ENCODE data around the gene SBF2.
"Not testable (repeated sequence)": the region's sequence is repeated elsewhere in the genome, so short reads cannot be mapped to it uniquely, and the experiment has no call there.

Gene SBF2

DNA sequence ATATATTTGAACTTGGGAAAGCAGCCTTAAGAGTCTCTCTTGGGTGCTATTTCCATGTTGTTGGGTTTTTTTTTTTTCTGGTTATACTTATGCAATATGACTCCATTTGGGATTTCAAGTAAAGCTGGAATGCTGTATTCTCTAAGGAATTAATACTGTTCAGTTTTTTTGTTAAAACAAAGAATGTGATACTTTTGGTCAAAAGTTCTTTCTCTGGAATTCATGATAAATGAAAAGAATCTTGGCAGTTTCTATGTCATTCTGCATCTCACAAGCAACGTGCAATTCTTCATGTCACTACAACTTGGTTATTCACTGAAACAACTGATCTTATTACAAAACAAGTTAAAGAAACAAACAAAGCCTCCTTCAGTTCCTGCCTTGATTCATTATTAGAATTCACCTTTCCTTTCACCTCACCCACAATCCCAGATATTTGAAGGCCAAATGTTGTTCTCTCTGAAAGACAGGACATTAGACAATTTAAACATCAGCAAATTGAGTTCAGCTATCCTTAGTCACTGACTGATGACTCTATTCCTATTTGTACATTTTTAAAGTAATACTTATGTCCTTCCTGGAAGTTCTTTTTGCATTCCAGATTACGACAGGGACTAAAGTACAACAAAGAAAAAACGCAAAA, 176.2 kb downstream of the SBF2 start:
- no peak for DNase-seq (ENCODE audit: low read depth, low spot score)

DNA sequence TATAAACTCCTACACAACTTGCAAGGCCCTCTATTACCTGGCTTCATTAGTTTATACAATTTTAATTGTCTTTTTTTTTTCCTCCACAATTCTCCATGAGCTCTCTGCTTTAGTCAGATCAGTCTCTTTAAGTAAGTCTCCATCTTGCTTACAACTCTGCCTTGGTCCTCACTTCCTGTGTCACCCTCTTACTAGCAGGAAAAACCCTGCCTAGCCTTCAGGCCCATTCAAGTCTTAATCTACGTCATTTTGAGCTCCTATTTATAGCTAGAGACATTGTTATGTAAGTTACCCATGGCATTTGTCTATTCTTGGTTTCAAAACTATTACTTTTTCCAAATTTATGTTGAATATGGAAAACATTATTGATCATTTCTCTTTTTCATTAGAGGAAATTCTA, 177.4 kb downstream of the SBF2 start:
- DNase-seq (ENCODE audit: low read depth, low spot score) = no peak

DNA sequence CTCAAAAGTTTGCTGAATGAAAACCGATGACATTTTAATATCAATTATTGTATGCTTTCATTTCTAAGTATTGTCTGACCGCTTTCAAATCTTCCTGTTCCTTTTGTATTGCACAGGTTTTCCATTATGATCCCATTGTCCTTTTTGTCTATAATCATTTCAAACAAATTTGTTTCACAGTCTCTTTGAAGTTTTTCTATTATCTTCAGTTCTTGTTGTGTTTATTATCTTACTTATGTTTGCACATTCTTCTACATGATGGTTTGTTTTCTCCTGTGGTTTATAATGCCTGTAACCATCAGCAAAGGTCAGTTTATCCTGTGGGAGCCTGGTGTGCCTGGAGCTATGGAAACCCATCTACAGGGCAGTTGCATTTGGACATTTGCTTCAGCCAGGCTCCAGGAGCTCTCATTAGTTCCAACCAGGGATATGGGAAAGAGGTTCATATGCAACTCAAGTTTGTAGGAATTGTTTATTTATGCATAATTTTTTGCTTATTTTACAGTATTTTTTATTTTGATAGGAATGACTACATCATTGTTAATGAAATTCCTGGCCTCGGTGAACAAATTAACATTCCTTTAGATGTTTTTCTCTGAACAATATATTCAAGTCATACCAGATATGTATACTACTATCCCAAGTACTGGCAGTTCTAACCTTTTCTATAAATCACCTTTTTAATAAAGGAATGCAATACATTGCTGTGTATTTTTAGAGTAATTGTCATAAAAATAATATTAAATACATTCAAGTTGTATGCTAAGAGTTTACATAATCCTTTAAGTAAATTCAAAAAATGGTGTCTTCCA, 179.2 kb downstream of the SBF2 start:
- no peak for DNase-seq (ENCODE audit: low read depth, low spot score)

DNA sequence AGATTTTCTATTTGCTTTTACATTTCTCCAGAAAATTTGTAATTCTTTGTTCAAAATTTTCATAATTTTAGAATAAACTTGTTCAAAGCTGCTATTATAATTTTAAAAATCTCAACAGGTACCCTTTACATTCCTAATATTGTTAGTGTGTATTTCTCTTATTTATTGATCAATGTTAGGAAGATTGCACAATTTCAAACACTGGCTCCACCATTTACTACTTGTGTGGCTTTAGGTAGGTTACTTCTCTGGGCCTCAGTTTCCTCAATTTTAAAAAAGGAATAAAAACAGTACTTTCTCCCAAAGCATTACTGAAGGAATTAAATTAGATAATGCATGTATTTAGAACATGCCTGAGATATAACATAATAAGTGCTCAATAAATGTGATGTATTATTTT, 180.2 kb downstream of the SBF2 start:
- DNase-seq (ENCODE audit: low read depth, low spot score) = no peak

DNA sequence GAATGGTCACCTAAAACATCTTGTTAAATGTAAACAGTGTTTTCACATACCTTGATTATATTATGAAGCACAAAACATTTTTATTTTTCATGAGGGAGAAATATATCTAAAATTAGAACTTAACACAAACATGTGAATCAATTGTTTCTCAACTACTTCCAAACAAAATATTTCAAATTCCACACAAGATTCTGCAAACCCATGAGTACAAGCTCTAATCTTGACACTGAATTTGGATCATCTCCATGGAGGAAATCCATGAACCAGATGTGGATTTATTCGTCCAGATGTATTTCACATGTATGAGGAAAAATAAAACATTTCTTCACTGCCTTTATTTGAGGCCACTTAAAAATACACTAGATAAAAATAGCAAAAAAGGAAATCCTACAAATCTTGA, 184.2 kb downstream of the SBF2 start:
- no peak for DNase-seq (ENCODE audit: low read depth, low spot score)

DNA sequence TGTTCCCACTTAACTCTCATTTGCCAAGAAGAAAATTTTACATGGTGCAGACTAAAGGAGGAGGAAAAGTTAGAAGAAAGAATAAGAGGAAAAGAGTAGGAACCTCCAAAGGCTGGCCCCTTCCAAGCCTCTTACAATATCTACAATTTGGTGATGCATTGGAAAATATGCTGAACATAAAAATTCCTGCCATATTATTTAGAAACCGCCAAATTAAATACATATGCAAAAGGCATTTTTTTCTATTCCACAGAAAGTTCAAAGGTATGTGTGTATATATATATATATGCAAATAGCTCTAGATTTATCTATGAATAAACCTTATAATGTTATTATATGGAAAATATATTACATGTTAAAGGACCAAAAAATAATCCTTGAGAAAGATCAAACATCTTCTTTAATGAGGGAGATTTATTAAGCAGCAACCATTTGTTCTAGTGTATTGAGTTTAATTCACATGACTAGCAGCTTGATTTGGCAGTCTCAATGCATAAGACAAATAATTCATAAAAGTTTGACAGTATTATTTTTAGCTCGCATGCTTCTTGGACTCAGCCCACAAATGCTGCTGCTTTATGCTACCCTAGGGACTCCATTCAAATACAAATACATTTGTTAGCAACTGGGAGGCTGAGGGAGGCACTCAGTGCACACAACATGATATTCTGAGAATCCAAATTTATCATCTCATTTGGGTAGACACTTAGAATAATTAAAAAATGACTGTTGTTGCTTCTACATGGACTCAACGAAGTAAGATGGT, 184.9 kb downstream of the SBF2 start:
- DNase-seq (ENCODE audit: low read depth, low spot score) = no peak

DNA sequence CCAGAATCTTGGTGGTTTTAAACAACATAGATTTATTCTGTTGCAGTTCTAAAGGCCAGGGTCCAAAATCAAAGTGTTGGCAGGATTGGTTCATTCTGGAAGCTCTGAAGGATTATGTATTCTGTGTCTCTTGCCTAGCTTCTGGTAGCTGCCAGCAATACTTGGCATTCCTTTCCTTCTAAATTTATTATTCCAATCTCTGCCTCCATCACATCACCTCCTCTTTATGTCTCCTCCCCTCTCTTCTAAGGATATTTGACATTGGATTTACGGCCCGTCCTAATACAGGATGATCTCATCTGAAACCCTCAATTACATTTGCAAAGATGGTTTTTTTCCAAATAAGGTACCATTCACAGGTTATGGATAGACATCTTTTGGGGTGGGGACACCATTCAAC, 186.5 kb downstream of the SBF2 start:
- DNase-seq (ENCODE audit: low read depth, low spot score) = no peak

DNA sequence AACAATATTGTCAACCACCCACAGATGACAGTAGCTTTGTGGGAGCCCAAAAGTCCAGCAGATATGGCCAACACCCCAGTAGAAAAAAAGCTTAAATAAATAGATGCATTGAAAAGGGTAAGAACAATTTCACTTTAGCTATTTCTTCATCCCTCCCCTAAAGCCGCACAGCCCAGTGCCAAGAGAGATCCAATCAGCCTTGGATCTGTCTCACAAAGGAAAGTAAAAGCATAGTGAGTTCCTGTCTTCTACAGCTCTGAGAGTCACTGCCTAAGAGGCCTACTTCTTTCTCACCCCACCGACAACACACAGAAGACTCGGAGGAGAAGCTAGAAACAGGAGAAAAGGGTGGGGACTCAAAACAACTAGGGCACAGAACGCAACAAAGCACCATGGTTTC, 196.4 kb downstream of the SBF2 start:
- no peak for DNase-seq (ENCODE audit: low read depth, low spot score)

DNA sequence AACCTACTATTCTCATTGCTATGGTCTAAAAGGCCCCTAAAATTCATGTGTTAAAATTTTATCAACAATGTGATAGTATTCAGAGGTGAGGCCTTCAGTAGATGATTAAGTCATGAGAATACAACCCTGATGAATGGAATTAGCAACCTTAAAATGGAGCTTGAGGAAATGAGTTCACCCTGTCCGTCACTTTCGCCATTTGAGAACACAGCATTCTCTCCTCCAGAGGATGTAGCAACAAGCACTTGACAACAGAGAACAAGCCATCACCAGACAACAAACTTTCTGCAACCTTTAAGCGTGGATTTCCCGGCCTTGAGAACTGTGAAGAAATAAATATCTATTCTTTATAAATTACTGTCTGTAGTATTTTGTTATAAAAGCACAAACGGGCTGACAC, 197.0 kb downstream of the SBF2 start:
- DNase-seq (ENCODE audit: low read depth, low spot score) = no peak

DNA sequence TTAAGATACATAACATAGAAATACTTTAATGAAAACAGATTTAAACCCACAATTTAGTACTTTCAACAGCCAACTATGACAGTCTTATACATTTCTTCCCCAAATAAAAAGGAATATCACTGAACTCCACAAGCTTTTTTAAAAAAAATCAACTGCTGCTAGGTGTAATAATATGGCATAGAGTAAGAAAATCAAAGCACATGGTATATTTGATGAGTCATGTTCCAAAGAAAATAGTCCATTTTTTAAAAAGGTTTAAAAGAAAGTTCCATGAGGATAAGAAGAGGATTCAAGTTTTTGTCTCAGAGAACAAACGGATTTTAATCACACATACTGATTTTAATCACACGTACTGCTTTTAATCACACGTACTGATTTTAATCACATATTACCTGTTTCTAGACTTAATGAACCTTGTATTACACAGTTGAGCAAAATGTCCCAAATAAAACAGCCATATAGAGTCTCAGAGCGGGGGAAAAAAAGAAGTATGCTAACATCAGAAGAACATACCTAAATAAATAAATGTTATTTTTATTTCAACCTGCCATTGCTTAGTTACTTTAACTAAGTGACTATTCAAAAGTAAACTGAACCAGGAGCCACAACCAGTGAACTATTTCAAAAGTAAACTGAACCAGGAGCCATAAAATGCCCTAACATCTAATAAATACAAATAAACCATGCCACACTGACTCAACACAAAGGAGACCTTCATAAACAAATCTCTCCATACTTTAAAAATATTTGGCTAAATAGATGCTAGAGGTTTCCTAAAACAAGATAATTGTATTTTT, 198.4 kb downstream of the SBF2 start:
- no peak for DNase-seq (ENCODE audit: low read depth, low spot score)

DNA sequence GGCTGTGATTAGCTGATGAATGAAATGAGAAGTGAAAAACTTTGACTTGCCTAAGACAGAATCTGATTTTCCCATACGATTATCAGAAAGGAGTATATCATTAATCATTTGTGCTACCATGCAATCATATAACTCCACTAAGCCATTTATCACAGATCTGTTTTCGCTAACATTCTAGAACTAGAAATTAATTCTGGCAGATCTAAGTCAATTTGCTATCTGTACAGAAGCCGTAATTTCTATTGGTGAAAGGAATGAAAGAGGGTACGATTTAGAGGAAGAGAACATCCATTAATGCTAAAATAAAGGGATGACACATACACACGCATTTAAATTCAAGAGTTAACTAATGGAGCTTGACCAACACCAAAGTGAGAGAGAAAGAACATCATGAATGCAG, 201.6 kb downstream of the SBF2 start:
- no peak for DNase-seq (ENCODE audit: low read depth, low spot score)

DNA sequence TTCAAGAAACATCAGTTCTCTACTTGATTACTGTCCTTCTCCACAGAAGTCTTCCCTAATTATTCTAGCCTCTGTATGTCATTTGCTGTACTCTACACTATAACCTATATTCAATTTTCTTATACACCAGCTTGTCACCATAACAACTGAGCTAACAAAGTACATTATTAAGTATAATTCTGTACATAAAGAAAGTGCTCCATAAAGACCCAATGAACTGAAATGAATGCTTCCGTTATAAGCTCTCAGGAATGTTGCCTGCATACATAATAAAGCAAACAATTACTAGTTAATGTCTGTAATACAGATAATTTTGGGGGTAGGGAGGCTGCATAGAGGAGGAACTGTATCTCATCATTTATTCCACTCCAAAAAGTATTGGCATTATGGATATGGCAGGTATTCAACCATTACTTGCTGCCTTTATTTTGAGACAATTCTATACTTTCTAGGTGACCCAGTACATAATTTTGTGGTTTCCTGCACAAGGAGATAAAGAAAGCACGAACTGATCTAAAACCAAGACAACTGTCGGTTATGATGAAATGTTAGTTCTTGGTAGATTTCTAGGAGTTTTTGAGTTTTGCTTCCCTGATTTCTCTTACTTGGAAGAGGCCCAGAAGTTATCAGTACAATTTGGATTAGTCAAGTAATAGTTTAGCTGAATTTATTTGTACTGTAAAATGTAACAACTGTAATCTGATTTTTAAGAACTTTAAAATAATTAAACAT, 202.5 kb downstream of the SBF2 start:
- no peak for DNase-seq (ENCODE audit: low read depth, low spot score)

DNA sequence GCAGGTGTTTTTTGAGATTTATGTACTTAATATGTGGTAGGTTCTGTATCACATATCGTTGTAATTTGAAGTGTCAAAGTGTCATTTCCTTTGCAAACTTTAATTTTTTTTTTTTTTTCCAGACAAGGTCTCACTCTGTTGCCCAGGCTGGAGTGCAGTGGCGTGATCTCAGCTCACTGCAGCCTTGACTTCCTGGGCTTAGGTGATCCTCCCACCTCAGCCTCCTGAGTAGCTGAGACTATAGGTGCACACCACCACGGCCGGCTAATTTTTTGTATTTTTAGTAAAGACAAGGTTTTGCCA, 206.1 kb downstream of the SBF2 start:
- DNase-seq (ENCODE audit: low read depth, low spot score) = not testable (repeated sequence)

DNA sequence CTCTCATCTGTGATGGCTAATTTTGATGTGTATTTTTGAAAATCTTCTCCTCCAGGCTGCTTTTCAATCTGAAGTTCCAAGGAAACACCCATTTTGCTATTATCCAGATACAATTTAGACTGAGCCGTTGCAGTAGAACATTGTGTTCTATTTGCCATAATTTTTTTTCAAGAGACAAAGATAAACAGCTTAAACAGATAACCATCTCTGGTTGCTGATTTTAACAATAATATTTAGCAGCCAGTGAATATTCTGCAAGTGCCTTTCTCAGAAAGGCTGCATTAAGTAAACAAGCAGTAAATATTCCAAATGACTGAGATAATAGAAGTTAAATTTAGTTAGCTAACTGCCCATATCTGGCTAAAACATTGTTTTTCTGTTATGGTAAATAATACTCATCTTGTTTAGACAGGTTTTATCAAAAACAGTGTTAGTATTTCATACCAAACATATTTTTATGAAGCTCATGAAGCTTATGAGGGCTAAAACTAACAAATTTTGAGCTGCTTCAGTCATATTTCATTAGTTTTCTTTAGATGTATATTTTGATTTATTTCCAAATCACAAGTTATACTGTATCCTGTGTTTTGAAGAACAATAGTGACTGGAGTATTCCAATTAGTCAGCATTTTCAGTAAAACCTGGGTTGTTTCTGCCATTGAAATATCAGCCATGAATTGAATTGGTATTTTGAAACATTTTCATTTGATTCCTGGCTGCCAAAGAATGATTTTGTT, 206.7 kb downstream of the SBF2 start:
- no peak for DNase-seq (ENCODE audit: low read depth, low spot score)

DNA sequence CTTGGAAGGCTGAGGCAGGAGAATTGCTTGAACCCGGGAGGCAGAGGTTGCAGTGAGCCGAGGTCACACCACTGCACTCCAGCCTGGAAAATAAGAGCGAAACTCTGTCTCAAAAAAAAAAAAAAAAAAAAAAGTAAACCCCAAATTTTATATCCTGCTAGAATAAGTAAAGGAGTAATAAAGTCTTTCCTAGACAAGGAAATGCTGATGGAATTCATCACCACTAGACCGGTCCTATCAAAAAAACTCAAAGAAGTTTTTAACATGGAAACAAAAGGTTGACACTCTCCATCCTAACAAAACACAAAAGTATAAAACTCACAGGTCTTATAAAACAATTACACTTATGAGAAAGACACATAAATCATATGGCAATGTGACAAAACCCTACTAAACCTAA, 213.9 kb downstream of the SBF2 start:
- no peak for DNase-seq (ENCODE audit: low read depth, low spot score)

DNA sequence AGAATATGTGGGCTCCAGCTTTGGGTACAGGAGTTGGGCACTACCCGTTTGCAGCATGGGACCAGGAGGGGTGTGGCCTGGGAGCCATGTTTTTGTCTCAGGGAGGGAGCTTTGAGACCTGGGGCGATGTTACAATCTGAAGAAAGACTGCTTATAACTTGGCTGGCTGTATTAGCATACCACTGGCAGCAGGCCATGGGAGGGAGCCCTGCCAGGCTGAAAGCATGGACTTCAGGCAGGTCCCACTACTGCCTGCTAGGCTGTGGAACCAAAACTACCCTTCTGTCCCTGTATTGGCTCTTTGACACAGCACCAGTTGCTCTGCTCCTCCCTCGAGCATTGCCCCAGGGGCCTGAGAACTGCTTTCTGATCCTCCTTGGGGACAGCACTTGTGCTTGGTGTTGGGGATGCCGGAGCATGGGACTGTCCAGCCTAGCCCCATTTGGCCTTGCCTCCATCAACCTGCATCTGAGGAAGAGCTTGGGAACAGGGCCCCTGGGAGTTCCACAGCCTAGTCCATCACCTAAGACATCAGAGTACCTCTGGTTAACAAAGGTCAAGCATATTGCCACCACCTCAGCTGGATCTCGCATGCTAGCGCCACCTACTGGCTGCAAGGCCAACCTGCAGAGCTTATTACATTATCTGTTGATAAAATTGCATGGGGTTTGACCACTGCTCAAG, 217.4 kb downstream of the SBF2 start:
- DNase-seq (ENCODE audit: low read depth, low spot score) = peak; percentile 74

DNA sequence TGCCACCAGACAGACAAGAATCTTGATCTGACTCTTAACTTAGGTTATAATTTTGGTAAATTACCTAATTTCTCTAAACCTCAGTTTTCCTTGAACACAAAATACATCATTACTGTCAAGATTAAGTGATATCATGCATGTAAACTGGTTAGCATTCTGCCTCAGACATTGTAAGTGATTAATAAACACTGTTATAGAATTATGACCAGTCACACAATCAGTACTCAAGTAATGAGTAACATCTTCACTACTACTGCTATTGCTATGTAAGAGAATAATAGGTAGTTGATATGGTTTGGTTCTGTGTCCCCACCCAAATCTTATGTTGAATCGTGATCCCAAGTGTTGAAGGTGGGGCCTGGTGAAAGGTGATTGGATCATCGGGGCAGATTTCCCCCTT, 218.9 kb downstream of the SBF2 start:
- DNase-seq (ENCODE audit: low read depth, low spot score) = no peak

DNA sequence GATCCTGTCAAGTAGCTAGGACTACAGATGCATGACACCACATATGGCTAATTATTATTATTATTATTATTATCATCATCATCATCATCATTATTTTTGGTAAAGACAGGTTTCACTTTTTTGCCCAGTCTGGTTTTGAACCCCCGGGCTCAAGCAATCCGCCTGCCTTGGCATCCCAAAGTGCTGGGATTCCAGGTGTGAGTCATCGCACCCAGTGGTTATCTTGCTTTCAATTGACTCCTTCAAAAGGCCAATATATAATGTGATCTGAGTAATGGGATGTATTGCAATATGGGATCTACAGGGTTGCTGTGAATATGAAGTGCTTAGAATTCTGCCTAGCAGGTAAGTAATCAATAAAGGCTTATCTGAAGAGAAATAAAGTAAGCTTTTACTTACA, 221.2 kb downstream of the SBF2 start:
- DNase-seq (ENCODE audit: low read depth, low spot score) = no peak

DNA sequence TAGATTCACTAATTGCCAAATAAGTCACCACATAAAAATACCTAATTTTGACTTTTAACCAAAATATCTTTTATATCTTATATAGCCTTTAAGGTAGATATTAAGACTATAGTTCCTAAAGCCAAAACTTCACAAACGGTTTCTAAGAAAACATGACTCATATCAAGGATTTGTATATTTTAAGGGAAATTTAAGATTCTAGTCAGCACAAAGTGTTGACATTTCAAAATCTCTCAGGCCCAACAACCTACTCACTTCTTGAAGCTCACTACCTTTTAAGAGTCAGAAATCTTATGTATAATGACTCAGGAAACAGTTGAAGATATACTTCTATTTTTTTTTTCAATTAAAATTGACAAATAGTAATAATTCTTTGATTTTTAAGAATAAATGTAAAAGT, 221.9 kb downstream of the SBF2 start:
- no peak for DNase-seq (ENCODE audit: low read depth, low spot score)

DNA sequence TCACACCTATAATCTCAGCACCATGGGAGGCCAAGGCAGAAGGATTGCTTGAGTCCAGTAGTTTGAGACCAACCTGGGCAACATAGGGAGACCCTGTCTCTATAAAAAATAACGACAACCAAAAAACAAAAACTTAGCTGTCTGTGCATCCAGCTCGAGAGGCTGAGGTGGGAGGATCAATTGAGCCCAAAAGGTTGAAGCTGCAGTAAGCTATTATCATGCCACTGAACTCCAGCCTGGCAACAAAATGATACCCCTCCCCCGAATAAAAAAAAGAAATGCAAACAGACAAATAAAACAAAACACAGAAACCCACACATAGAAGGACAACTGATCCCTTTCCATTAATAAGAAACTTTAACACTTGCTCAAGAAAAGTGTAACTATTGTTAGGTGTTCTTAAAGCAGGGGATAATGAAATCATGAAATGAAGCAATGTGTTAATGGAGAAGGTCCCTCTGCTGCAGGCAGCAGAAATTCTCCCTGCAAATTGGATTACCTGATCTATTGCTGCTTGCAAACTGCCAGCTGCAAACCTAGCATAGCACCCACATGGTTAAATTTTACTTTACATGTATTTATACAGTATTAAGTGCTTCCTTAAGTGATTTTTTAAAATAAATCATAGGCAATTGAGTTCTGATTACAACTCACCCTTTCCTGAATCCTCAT, 226.3 kb downstream of the SBF2 start:
- DNase-seq (ENCODE audit: low read depth, low spot score) = no peak

Data from ELF-1 (cell line).